Measurements from ENCODE around the gene DNAJC5. TPM values are rescaled to one million over a fixed set of nuclear protein-coding genes. Genes with fewer than 3 reads are reported as not detected.
A peak's percentile ranks its signal among the peaks of the same experiment; 100 is the strongest.

The DNAJC5 gene
- total RNA-seq, 1 experiment from 2014 or later = 28.5 TPM

- TF ChIP-seq USF1 (CRISPR knock-in tag; IDR thresholded peaks at IDR 0.05) (peak; percentile 25; the same call in 1 of the 2 replicates), KAT7 (CRISPR knock-in tag; IDR thresholded peaks at IDR 0.05; ENCODE audit: borderline replicate concordance) (no peak), ELF4 (CRISPR knock-in tag; IDR thresholded peaks at IDR 0.05; ENCODE audit: low read depth) (no peak), FOXJ3 (CRISPR knock-in tag; IDR thresholded peaks at IDR 0.05; ENCODE audit: borderline replicate concordance) (no peak), NR2C2 (CRISPR knock-in tag; IDR thresholded peaks at IDR 0.05) (peak; percentile 98), USF2 (CRISPR knock-in tag; IDR thresholded peaks at IDR 0.05) (peak; percentile 44), GRHL2 (CRISPR knock-in tag; IDR thresholded peaks at IDR 0.05; ENCODE audit: insufficient replicate concordance, severe bottlenecking) (no peak), HMGXB4 (CRISPR knock-in tag; IDR thresholded peaks at IDR 0.05) (peak; percentile 94), ESRRA (CRISPR knock-in tag; IDR thresholded peaks at IDR 0.05; ENCODE audit: borderline replicate concordance) (no peak), E2F5 (CRISPR knock-in tag; IDR thresholded peaks at IDR 0.05) (peak; percentile 74), ZMAT4 (CRISPR knock-in tag; IDR thresholded peaks at IDR 0.05) (no peak), ZNF121 (CRISPR knock-in tag; IDR thresholded peaks at IDR 0.05) (no peak), MYBL2 (CRISPR knock-in tag; IDR thresholded peaks at IDR 0.05) (0 out of 2 replicates have a peak, but pooled peaks have one; percentile 66), FOXP4 (CRISPR knock-in tag; IDR thresholded peaks at IDR 0.05) (peak; percentile 83; the same call in 1 of the 2 replicates), CBFB (CRISPR knock-in tag; IDR thresholded peaks at IDR 0.05; ENCODE audit: low read depth) (no peak), NFATC4 (CRISPR knock-in tag; IDR thresholded peaks at IDR 0.05) (no peak), ZNF396 (CRISPR knock-in tag; IDR thresholded peaks at IDR 0.05; ENCODE audit: borderline replicate concordance) (no peak), FOXP1 (CRISPR knock-in tag; IDR thresholded peaks at IDR 0.05; ENCODE audit: borderline replicate concordance) (peak; percentile 15; the same call in 1 of the 2 replicates), SMAD4 (CRISPR knock-in tag; IDR thresholded peaks at IDR 0.05) (no peak), MXD4 (CRISPR knock-in tag; IDR thresholded peaks at IDR 0.05; ENCODE audit: borderline replicate concordance) (no peak), ZNF281 (CRISPR knock-in tag; IDR thresholded peaks at IDR 0.05) (no peak), ATF3 (CRISPR knock-in tag; conservative IDR thresholded peaks at IDR 0.05) (no peak), ERG (CRISPR knock-in tag; IDR thresholded peaks at IDR 0.05) (no peak), HMGA2 (CRISPR knock-in tag; IDR thresholded peaks at IDR 0.05) (no peak), MLX (CRISPR knock-in tag; IDR thresholded peaks at IDR 0.05) (no peak)
Observed at GRCh38 chr20:63980806-63981728, 86.1 kb downstream of the DNAJC5 start, which contains the start of gene PRPF6 (continued).
